ENCODE measurements around the gene ABLIM1.

ABLIM1 gene

GRCh38 chr10:114623661-114624294, 34.3 kb downstream of the ABLIM1 start:
- TF ChIP-seq CTCF (conservative IDR thresholded peaks at IDR 0.05; ENCODE audit: low read depth, low read length), result peak; percentile 18
- DNase-seq (ENCODE audit: low read depth), result peak; percentile 90
- H3K4me3 ChIP-seq (ENCODE audit: low read length), result no peak overlapping the region

- no peak overlapping the region for H3K4me3 ChIP-seq (ENCODE audit: low read length)
- no peak for TF ChIP-seq CTCF (conservative IDR thresholded peaks at IDR 0.05; ENCODE audit: low read depth, low read length)
- no peak for DNase-seq (ENCODE audit: low read depth)
These were observed 34.9 kb downstream of the ABLIM1 start for GRCh38 chr10:114623155-114623554.

GRCh38 chr10:114618722-114619121, 39.4 kb downstream of the ABLIM1 start:
- TF ChIP-seq CTCF (conservative IDR thresholded peaks at IDR 0.05; ENCODE audit: low read depth, low read length), result no peak
- H3K4me3 ChIP-seq (ENCODE audit: low read length), result no peak overlapping the region
- no peak for DNase-seq (ENCODE audit: low read depth)

- TF ChIP-seq CTCF (conservative IDR thresholded peaks at IDR 0.05; ENCODE audit: low read depth, low read length), result no peak
- no peak overlapping the region for H3K4me3 ChIP-seq (ENCODE audit: low read length)
- no peak for DNase-seq (ENCODE audit: low read depth)
These were observed 41.6 kb downstream of the ABLIM1 start for GRCh38 chr10:114616516-114616915.

- no peak overlapping the region for H3K4me3 ChIP-seq (ENCODE audit: low read length)
- no peak for TF ChIP-seq CTCF (conservative IDR thresholded peaks at IDR 0.05; ENCODE audit: low read depth, low read length)
- no peak for DNase-seq (ENCODE audit: low read depth)
These were observed 42.0 kb downstream of the ABLIM1 start for GRCh38 chr10:114616103-114616502.

- no peak for DNase-seq (ENCODE audit: low read depth)
- no peak for TF ChIP-seq CTCF (conservative IDR thresholded peaks at IDR 0.05; ENCODE audit: low read depth, low read length)
- no peak overlapping the region for H3K4me3 ChIP-seq (ENCODE audit: low read length)
These were observed 42.5 kb downstream of the ABLIM1 start for GRCh38 chr10:114615600-114616007.

- no peak for DNase-seq (ENCODE audit: low read depth)
- no peak for TF ChIP-seq CTCF (conservative IDR thresholded peaks at IDR 0.05; ENCODE audit: low read depth, low read length)
- no peak overlapping the region for H3K4me3 ChIP-seq (ENCODE audit: low read length)
These were observed 44.7 kb downstream of the ABLIM1 start for GRCh38 chr10:114613237-114613979.
